AG09309 (cell line): Measurements from ENCODE around the gene RDH12.

Source experiments
- DNase-seq: peaks from one replicate; pipeline ENCODE4 v3.0.0-alpha.2; 2010; ENCODE audit warnings: low read depth
- H3K4me3 ChIP-seq: 2 replicates; pipeline ENCODE4 v1.5.1; 2011; ENCODE audit warnings: mild to moderate bottlenecking, low read depth, low read length, moderate library complexity; ENCODE audit not compliant: control insufficient read depth
- CTCF ChIP-seq: IDR thresholded peaks from 2 replicates; pipeline ENCODE4 v1.5.1; 2011; ENCODE audit warnings: mild to moderate bottlenecking, low read depth, low read length, inconsistent platforms; ENCODE audit not compliant: insufficient read depth, control insufficient read depth; ENCODE audit errors: missing control alignments

Gene RDH12

GRCh38 chr14:67738740-67739504 lies 37.2 kb downstream of the RDH12 start:
- TF ChIP-seq CTCF = no peak
- H3K4me3 ChIP-seq = no peak overlapping the region
- peak; percentile 94 for DNase-seq

GRCh38 chr14:67744046-67744445 lies 42.4 kb downstream of the RDH12 start:
- TF ChIP-seq CTCF = no peak
- no peak for DNase-seq
- H3K4me3 ChIP-seq = no peak overlapping the region

- no peak for DNase-seq
- no peak for TF ChIP-seq CTCF
These were observed 45.2 kb downstream of the RDH12 start for GRCh38 chr14:67746927-67747326.

GRCh38 chr14:67748312-67748711 lies 46.6 kb downstream of the RDH12 start:
- no peak for DNase-seq
- no peak for TF ChIP-seq CTCF
- H3K4me3 ChIP-seq = no peak overlapping the region

More at GRCh38 chr14:67746927-67747326, 45.2 kb downstream of the RDH12 start:
- H3K4me3 ChIP-seq = no peak overlapping the region

GRCh38 chr14:67749341-67750084 lies 47.8 kb downstream of the RDH12 start:
- H3K4me3 ChIP-seq = no peak overlapping the region
- no peak for DNase-seq
- no peak for TF ChIP-seq CTCF

- no peak overlapping the region for H3K4me3 ChIP-seq
- TF ChIP-seq CTCF = no peak
- no peak for DNase-seq
These were observed 54.8 kb downstream of the RDH12 start for GRCh38 chr14:67756496-67756895.
